T-helper 1 cell treated with Interleukin-12 subunit alpha and Interleukin-12 subunit beta and Interleukin-4 antibody, amounts not matched to agents 30 μg/mL and 1 μg/mL, for 36 hours (primary cell): ENCODE measurements around the gene FBXW8.

ENCODE experiments used
- H3K27ac Mint-ChIP-seq: one replicate; pipeline ENCODE4 v1.8.0; 2021; ENCODE audit warnings: mild to moderate bottlenecking, mixed read lengths
- H3K27me3 Mint-ChIP-seq: one replicate; pipeline ENCODE4 v1.8.0; 2021; ENCODE audit warnings: low read depth, mixed read lengths
- H3K36me3 Mint-ChIP-seq: one replicate; pipeline ENCODE4 v1.8.0; 2021; ENCODE audit warnings: low read depth, mixed read lengths
- H3K4me1 Mint-ChIP-seq: one replicate; pipeline ENCODE4 v1.8.0; 2021; ENCODE audit warnings: low read depth, mixed read lengths
- H3K4me3 Mint-ChIP-seq: one replicate; pipeline ENCODE4 v1.8.0; 2021; ENCODE audit warnings: mild to moderate bottlenecking, moderate library complexity, mixed read lengths
- H3K9me3 Mint-ChIP-seq: one replicate; pipeline ENCODE4 v1.8.0; 2021; ENCODE audit warnings: mixed read lengths

FBXW8 gene

DNA sequence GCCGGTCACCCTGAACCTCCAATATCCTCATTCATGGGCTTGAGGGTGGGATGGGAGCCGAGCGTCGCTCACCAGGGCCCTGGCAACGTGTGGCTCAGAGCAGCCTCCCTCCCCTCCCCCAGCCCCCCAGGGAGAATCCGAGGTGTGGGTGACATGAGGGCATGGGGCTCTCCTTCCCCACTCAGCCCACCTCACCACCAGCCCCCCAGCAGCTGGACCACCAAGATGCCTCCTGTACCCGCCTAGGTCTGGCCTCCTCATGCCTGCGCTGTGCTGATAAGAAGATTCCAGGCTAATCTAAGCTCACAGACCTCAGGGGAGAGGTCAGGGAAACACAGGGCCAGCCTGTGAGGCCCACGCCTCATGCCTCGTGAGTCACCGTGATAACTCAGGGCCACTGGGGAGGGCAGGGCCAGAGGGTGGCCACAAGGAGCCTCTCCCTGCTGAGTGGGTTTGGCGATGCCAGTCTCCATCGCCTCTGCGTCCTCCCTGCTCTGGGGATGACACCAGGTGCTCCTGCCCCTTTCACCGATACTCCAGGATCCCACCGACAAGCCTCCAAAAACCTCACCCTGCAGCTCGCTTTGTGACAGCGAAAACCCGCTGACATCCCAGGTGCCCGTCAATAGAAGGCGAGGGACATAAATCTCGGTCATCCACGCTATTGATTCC is 131.6 kb downstream of the FBXW8 start:
- H3K36me3 Mint-ChIP-seq, result no peaks in the 10 kb centered on the region
- H3K9me3 Mint-ChIP-seq, result no peaks in the 10 kb centered on the region
- H3K4me1 Mint-ChIP-seq, result no peaks in the 10 kb centered on the region
- H3K27me3 Mint-ChIP-seq, result no peaks in the 10 kb centered on the region
- no peak overlapping the region for H3K4me3 Mint-ChIP-seq
- H3K27ac Mint-ChIP-seq, result no peak overlapping the region

DNA sequence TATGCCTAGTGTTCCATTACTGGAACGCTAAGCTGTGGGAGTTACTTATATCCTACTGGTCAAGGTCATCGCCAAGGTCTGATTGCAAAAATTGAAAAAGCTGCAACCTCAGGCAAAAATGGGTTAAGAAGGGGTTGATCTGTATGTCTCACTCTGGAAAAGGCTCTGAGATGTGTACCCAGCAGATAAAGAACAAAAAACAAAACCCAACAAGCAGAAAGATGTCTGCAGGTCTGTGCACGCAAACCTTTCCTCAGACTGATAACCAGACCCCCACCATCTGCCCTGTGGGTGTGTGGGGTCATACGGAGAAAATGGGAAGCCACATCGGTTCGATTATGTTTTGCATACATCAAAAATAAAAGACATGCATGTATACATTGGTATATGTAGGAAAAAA is 132.1 kb downstream of the FBXW8 start:
- H3K27me3 Mint-ChIP-seq, result no peaks in the 10 kb centered on the region
- H3K36me3 Mint-ChIP-seq, result no peaks in the 10 kb centered on the region
- H3K4me1 Mint-ChIP-seq, result no peaks in the 10 kb centered on the region
- H3K27ac Mint-ChIP-seq, result no peak overlapping the region
- no peak overlapping the region for H3K4me3 Mint-ChIP-seq
- no peaks in the 10 kb centered on the region for H3K9me3 Mint-ChIP-seq

DNA sequence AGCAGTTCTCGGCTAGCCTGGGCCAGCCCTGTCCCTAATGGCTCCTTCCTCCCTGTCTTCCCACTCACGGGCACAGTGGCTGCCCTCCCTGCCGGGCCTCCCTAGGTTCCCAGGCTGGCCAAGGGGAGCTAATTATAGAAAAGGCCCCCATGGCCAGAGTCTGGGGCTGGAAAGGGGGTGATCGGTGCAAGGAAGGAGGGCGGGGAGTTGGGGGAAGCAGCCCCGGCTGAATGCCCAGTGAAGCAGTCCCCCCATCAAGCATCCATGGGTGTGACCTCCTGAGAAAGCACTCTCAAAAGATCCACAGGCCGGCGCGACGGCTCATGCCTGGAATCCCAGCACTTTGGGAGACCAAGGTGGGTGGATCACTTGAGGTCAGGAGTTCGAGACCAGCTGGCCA is 133.6 kb downstream of the FBXW8 start:
- Mint-ChIP-seq H3K4me1 (no peaks in the 10 kb centered on the region), H3K36me3 (peaks cover 1% of the 10 kb centered on the region)

DNA sequence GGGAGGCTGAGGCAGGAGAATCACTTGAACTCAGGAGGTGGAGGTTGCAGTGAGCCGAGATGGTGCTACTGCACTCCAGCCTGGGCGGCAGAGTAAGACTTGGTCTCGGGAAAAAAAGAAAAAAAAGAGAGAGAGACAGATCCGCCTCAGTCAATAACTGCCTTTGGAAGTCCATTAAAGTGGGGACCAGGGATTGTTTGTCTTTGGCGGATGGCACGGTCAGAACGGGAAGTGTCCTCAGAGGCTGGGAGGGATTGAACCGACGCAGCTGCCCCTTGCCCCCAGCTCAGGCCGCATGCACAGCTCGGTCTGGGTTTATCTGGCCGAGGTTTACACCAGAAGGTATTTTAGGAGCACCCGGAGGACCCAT is 134.0 kb downstream of the FBXW8 start:
- peaks cover 1% of the 10 kb centered on the region for H3K36me3 Mint-ChIP-seq
- H3K4me1 Mint-ChIP-seq, result no peaks in the 10 kb centered on the region
- no peaks in the 10 kb centered on the region for H3K9me3 Mint-ChIP-seq
- H3K27ac Mint-ChIP-seq, result no peak overlapping the region
- H3K27me3 Mint-ChIP-seq, result no peaks in the 10 kb centered on the region
- H3K4me3 Mint-ChIP-seq, result no peak overlapping the region

More for the DNA sequence above, 133.6 kb downstream of the FBXW8 start:
- no peak overlapping the region for H3K27ac Mint-ChIP-seq
- no peaks in the 10 kb centered on the region for H3K27me3 Mint-ChIP-seq
- H3K4me3 Mint-ChIP-seq, result no peak overlapping the region
- no peaks in the 10 kb centered on the region for H3K9me3 Mint-ChIP-seq

DNA sequence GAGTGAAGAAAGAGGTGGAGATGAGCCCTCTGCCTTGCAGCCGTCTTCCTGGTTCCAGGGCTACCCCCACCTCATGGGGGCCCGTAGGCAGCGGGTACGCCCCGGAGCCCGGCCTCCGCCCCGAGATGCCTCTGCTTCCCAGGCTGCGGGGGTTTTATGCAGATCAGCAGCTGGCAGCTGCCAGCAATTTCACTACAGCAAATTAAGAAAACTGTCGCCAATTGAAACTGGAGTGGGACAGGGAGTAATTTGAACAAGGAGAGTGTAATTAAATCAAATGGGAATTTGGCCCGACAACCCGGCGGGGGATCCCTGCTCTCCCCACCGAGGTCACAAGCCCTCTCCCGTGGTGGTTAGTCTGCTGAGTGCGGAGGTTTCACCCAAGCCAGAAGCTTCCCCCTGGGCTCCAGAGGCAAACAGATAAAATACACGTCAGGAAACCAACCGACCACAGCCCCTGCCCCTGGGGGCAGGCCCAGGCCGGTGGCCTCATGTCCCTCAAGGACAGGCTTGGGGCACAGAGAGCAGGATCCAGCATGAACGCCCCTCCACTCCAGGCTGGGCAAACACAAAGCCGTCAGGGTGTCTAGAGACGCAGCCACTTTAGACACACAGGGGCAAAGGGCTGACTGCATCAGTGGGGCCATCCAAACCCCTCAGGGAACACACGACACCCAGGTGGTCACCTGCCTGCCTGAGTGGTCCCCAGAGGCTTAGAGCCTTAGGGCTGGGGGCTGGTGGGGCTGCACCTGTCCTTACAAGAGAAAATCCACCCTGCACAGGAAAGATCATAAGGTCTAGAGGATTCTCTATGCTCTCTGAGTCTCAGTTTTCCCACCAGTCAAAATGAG is 134.6 kb downstream of the FBXW8 start:
- H3K27me3 Mint-ChIP-seq, result no peaks in the 10 kb centered on the region
- H3K36me3 Mint-ChIP-seq, result peaks cover 1% of the 10 kb centered on the region
- no peak overlapping the region for H3K4me3 Mint-ChIP-seq
- no peak overlapping the region for H3K27ac Mint-ChIP-seq
- H3K4me1 Mint-ChIP-seq, result no peaks in the 10 kb centered on the region
- H3K9me3 Mint-ChIP-seq, result no peaks in the 10 kb centered on the region

DNA sequence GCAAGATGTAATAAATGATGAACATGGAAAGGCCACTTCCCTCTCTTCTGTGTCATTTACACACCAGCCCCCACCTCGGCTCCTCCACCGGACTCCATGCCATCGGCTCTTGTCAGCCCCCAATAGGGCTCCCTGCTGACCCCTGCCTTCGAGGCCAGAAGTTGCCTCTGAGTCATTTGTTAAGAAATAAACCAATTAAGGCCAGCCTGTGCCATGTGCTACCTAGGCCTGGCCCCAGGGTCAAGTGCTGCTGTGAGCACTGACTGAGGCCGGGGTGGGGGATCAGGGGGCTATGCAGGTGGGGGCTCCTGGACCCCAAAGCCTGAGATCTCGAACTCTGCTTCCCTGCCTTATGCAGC is 135.2 kb downstream of the FBXW8 start:
- H3K36me3 Mint-ChIP-seq, result peaks cover 1% of the 10 kb centered on the region
- H3K4me1 Mint-ChIP-seq, result no peaks in the 10 kb centered on the region
- no peak overlapping the region for H3K27ac Mint-ChIP-seq
- H3K9me3 Mint-ChIP-seq, result no peaks in the 10 kb centered on the region
- no peaks in the 10 kb centered on the region for H3K27me3 Mint-ChIP-seq
- no peak overlapping the region for H3K4me3 Mint-ChIP-seq

DNA sequence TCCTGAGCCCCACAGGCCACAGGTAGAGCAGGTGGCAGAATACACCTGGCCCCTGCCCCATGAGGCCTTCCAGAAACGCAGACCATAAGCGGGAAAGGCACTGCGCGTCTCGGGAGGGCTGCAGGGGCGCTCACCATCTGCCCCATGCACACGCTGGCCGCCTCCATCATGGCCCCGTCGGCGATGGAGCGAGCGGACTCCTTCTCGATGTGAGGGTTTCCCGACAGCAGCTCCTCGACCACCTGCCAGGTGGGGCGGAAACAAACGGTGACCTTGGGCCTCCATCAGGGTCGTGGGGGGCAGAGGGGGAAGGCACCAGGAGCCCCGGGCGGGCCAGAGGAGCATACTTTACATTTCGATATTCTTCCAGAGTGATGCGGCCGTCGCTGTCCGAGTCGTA is 135.7 kb downstream of the FBXW8 start:
- no peak overlapping the region for H3K27ac Mint-ChIP-seq

DNA sequence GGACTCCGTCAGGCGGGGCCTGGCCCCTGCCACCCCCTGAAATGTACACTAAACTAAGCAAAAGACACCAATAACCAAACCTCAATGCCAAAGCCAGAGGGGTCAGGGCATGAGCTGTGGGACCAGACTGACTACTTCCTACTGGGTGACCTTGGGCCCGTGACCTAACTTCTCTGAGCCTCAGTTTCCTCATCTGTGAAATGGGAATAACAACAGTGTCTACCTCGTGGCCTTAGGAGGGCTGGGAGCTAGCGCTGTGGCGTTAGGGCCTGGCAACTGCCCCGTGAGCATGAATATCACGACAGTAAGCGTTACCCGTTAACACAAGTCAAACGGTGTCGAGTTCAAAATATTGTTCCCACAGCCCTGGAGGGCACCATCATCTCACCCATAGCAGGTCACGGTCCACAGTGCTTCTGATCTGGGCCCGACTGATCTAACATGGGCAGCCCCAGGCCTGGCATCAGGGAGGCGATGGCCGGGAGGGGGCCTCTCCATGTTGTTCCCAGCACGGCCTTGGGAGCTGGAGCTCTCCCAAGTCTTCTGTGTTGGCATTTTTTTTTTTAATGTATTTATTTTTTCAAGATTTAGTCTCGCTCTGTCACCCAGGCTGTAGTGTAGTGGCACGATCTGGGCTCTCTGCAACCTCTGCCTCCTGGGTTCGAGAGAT is 136.2 kb downstream of the FBXW8 start:
- H3K27me3 Mint-ChIP-seq, result no peaks in the 10 kb centered on the region
- H3K4me1 Mint-ChIP-seq, result no peaks in the 10 kb centered on the region
- no peak overlapping the region for H3K27ac Mint-ChIP-seq
- peaks cover 1% of the 10 kb centered on the region for H3K36me3 Mint-ChIP-seq
- H3K4me3 Mint-ChIP-seq, result no peak overlapping the region
- H3K9me3 Mint-ChIP-seq, result no peaks in the 10 kb centered on the region

More for the DNA sequence above, 135.7 kb downstream of the FBXW8 start:
- no peaks in the 10 kb centered on the region for H3K9me3 Mint-ChIP-seq
- no peaks in the 10 kb centered on the region for H3K4me1 Mint-ChIP-seq
- H3K36me3 Mint-ChIP-seq, result peaks cover 1% of the 10 kb centered on the region
- no peaks in the 10 kb centered on the region for H3K27me3 Mint-ChIP-seq
- no peak overlapping the region for H3K4me3 Mint-ChIP-seq

DNA sequence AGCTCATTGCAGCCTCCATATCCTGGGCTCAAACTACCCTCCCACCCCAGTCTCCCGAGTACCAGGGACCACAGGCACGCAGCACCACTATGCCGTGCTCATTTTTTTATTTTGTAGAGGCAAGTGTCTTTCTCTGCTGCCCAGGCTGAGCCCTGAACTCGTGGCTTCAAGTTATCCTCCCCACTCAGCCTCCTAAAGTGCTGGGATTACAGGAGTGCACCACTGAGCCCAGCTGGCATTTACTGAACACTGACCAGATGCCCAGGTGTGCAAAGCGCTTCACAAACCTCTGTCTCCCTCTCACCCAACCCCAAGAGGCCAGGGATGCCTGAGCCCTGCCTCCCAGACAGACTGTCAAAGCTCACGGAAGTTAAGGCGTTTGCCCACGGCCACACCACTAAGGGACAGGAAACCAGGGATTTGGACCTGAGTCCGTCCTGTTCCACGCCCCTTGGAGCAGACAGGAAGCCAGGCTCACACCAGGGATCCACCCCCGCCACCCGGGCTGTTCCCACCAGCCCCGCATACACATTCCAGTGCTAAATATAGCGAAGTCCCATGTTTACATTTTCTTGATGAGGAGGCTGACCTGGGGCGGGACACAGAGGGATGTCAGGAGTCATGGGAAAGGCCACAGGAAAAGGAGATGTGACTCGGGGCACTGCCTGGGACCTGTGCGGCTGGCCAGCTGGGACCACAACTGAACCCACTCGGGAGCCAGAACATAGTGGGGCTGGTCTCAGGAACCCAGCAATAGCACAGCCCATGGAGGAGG is 137.2 kb downstream of the FBXW8 start:
- Mint-ChIP-seq H3K36me3 (peaks cover 1% of the 10 kb centered on the region), H3K4me3 (no peak overlapping the region), H3K27ac (no peak overlapping the region), H3K9me3 (no peaks in the 10 kb centered on the region), H3K4me1 (no peaks in the 10 kb centered on the region), H3K27me3 (no peaks in the 10 kb centered on the region)

DNA sequence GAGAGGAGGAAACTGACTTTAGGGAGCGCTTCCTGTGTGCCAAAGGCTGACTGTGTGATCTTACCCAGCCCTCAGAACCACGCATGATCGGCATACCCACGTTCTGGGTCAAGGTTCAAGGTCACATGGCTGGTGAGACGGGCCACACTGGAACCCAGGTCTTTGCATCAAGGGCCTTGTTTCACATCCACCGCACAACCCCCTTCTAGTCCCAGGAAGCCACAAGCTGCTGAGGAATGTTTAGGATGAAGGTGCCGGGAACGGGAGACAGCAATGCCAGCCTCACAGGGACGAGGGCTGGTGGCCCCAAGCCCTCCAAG is 137.8 kb downstream of the FBXW8 start:
- Mint-ChIP-seq H3K27me3 (no peaks in the 10 kb centered on the region), H3K9me3 (no peaks in the 10 kb centered on the region)

DNA sequence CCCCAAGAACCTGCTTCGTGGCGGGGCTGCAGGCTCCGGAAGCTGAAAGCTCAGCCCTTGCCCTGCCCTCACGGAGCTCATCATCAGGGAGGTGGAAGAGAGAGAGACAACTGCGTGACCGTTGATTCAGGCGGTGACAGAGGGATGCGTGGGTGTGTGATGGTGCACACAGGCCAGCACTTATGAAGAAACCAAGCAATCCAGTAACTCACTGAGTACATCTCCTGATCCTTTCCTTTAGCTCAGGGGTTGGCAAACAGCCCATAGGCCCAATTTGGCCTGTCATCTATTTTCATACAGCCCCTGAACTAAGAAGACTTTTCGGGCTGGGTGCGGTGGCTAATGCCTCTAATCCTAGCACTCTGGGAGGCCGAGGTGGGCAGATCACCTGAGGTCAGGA is 138.5 kb downstream of the FBXW8 start:
- no peaks in the 10 kb centered on the region for H3K9me3 Mint-ChIP-seq
- no peaks in the 10 kb centered on the region for H3K27me3 Mint-ChIP-seq
- peaks cover 1% of the 10 kb centered on the region for H3K36me3 Mint-ChIP-seq
- H3K27ac Mint-ChIP-seq, result no peak overlapping the region
- no peaks in the 10 kb centered on the region for H3K4me1 Mint-ChIP-seq
- no peak overlapping the region for H3K4me3 Mint-ChIP-seq

More for the DNA sequence above, 137.8 kb downstream of the FBXW8 start:
- H3K36me3 Mint-ChIP-seq, result peaks cover 1% of the 10 kb centered on the region
- no peaks in the 10 kb centered on the region for H3K4me1 Mint-ChIP-seq
- H3K27ac Mint-ChIP-seq, result no peak overlapping the region
- H3K4me3 Mint-ChIP-seq, result no peak overlapping the region

DNA sequence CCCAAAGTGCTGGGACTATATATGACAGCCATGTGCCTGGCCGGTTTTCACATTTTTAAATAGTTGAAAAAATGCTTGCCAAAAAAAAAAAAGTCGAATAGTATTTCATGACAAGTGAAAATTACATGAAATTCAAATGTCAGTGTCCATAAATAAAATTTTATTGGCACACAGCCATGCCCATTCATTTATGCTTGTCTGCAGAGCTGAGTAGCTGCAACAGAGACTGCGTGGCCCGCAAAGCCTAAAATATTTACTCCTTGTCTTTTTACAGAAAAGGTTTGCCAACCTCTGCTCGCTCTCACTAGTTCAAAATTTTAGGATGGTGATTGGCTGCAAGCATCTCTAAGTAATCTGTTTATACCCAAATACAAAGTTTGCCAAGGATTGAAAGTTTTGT is 139.3 kb downstream of the FBXW8 start:
- no peak overlapping the region for H3K27ac Mint-ChIP-seq
- no peaks in the 10 kb centered on the region for H3K4me1 Mint-ChIP-seq
- peaks cover 3% of the 10 kb centered on the region for H3K36me3 Mint-ChIP-seq
- no peaks in the 10 kb centered on the region for H3K27me3 Mint-ChIP-seq
- no peak overlapping the region for H3K4me3 Mint-ChIP-seq
- H3K9me3 Mint-ChIP-seq, result no peaks in the 10 kb centered on the region

DNA sequence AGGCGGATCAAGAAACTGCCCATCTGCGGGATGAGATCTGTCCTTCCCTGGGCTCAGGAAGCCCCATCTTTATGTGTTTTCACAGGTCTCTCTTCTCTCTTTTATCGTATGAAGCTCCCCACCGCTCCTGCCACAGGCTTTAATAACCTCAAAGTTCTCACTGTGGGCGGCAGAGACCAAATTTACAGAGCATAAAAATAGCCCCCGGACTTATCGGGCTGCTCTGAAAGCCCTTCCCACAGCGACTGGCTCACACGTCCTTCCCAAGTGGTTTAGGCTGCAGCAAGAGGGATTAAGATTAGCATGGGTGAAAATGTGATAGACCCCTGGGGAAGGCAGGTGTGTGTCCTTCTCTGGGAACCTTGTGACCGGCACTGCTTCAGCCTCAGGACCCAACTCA is 140.6 kb downstream of the FBXW8 start:
- H3K27me3 Mint-ChIP-seq, result no peaks in the 10 kb centered on the region
- no peaks in the 10 kb centered on the region for H3K4me1 Mint-ChIP-seq
- no peak overlapping the region for H3K4me3 Mint-ChIP-seq
- no peaks in the 10 kb centered on the region for H3K9me3 Mint-ChIP-seq
- peaks cover 3% of the 10 kb centered on the region for H3K36me3 Mint-ChIP-seq
- H3K27ac Mint-ChIP-seq, result no peak overlapping the region

DNA sequence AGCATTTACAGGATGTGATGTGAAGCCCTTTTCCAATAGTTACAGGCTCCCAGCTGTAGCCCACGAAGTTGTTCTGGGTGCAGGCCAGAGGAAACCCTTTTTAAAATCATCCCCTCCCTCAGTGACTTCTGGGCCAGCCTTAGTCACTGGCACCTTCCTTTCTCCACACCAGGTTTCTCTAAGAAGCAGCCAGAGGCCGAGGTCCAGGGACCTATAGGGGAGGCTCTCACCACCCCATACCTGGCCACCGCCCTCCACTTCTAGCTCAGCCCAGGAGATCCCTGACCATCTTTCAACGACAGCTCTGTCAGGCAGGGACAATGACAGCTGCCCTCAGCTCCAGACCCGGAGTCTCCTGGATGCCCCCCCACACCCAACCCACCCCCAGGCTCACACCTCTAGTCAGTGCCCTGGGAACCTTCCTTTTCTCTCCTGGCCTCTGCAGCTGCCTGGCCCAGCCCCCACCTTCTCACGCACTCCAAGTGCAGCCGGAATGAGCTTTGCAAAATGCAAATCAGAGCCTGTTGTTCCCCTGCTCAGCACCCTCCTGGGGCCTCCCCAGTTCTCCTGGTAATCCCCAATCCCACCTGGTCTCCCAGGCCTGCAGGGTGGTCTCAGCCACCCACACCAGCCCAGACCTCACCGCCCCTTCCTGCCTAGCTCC is 141.8 kb downstream of the FBXW8 start:
- Mint-ChIP-seq H3K4me1 (no peaks in the 10 kb centered on the region), H3K27me3 (no peaks in the 10 kb centered on the region), H3K9me3 (no peaks in the 10 kb centered on the region), H3K4me3 (no peak overlapping the region), H3K27ac (no peak overlapping the region), H3K36me3 (peaks cover 3% of the 10 kb centered on the region)
